IMR-90 (cell line): ENCODE data around the gene CBX5. TPM values are rescaled to one million over a fixed set of nuclear protein-coding genes. Genes with fewer than 3 reads are reported as not detected.
"Not testable (repeated sequence)": the region's sequence is repeated elsewhere in the genome, so short reads cannot be mapped to it uniquely, and the experiment has no call there.

Experiments
- ATAC-seq: fragments of 200-7000 bp; cut with Tn5 transposase; 2 replicates; pipeline ENCODE4 v1.9.1; 2020; ENCODE audit warnings: low read depth, mild to moderate bottlenecking, moderate library complexity
- BruUV-seq: library from RNA; stranded (reverse); fragments of 400-500 nt; replicated peaks from 2 replicates; lab custom pipeline; 2021; lab: Mats Ljungman, UMichigan
- CTCF ChIA-PET: fragments of 300-600 bp; formaldehyde crosslinking; extraction: SDS; loops from one replicate; lab custom pipeline; 2021; ENCODE audit warnings: antibody characterized with exemption; lab: Yijun Ruan, JAX
- POLR2A ChIA-PET: fragments of 300-600 bp; sonication (Branson Sonifier 250); formaldehyde crosslinking; loops from one replicate; lab custom pipeline; 2022; ENCODE audit warnings: antibody characterized with exemption; ENCODE audit not compliant: unreplicated experiment; lab: Charles Lee
- DNase-seq: peaks from one replicate; pipeline ENCODE4 v3.0.0; 2013
- H2AFZ ChIP-seq: replicated peaks from 2 replicates; pipeline ENCODE3; 2013; ENCODE audit warnings: low read length, mild to moderate bottlenecking; ENCODE audit not compliant: poor library complexity
- H2AK5ac ChIP-seq: 2 replicates; pipeline ENCODE4 v1.6.1; 2013; ENCODE audit warnings: low read depth, low read length, inconsistent platforms
- H2AK9ac ChIP-seq: replicated peaks from 2 replicates; pipeline ENCODE3; 2013; ENCODE audit warnings: mild to moderate bottlenecking, low read depth, low read length, moderate library complexity; ENCODE audit not compliant: poor library complexity
- H2BK120ac ChIP-seq: 2 replicates; pipeline ENCODE4 v1.6.1; 2013; ENCODE audit warnings: low read depth, low read length, inconsistent platforms
- H2BK15ac ChIP-seq: 3 replicates; pipeline ENCODE4 v1.6.1; 2013; ENCODE audit warnings: low read depth, low read length, inconsistent platforms
- H2BK20ac ChIP-seq: 2 replicates; pipeline ENCODE4 v1.6.1; 2013; ENCODE audit warnings: low read depth, mild to moderate bottlenecking, inconsistent platforms, low read length, moderate library complexity
- H2BK5ac ChIP-seq: 2 replicates; pipeline ENCODE4 v1.6.1; 2013; ENCODE audit warnings: mild to moderate bottlenecking, low read depth, low read length, inconsistent platforms; ENCODE audit not compliant: poor library complexity, severe bottlenecking
- H3K14ac ChIP-seq: replicated peaks from 2 replicates; pipeline ENCODE4 v1.6.1; 2013; ENCODE audit warnings: low read depth, low read length, inconsistent platforms
- H3K18ac ChIP-seq: 2 replicates; pipeline ENCODE4 v1.6.1; 2013; ENCODE audit warnings: low read depth, low read length, control low read depth
- H3K23ac ChIP-seq: 2 replicates; pipeline ENCODE4 v1.6.1; 2013; ENCODE audit warnings: low read depth, low read length, inconsistent platforms
- H3K27ac ChIP-seq: 2 replicates; pipeline ENCODE4 v1.5.1; 2013; ENCODE audit warnings: mild to moderate bottlenecking, control low read depth, low read length; ENCODE audit not compliant: insufficient read depth
- H3K27me3 ChIP-seq: 2 replicates; pipeline ENCODE4 v1.6.1; 2013; ENCODE audit warnings: low read length; ENCODE audit not compliant: control insufficient read depth, insufficient read depth
- H3K36me3 ChIP-seq: 2 replicates; pipeline ENCODE4 v1.6.1; 2013; ENCODE audit warnings: low read length, mixed read lengths; ENCODE audit not compliant: control insufficient read depth, insufficient read depth
- H3K4ac ChIP-seq: 2 replicates; pipeline ENCODE4 v1.6.1; 2013; ENCODE audit warnings: low read depth, low read length, inconsistent platforms
- H3K4me1 ChIP-seq: 2 replicates; pipeline ENCODE4 v1.6.1; 2013; ENCODE audit warnings: low read length, mixed read lengths; ENCODE audit not compliant: control insufficient read depth, insufficient read depth
- H3K4me2 ChIP-seq: 2 replicates; pipeline ENCODE4 v1.6.1; 2013; ENCODE audit warnings: low read depth, mild to moderate bottlenecking, control low read depth, low read length, moderate library complexity
- H3K4me3 ChIP-seq: 2 replicates; pipeline ENCODE4 v1.5.1; 2013; ENCODE audit warnings: low read depth, mild to moderate bottlenecking, control low read depth, low read length, moderate library complexity; ENCODE audit not compliant: insufficient read depth
- H3K56ac ChIP-seq: 2 replicates; pipeline ENCODE4 v1.6.1; 2013; ENCODE audit warnings: low read length, inconsistent platforms; ENCODE audit not compliant: insufficient read depth; ENCODE audit errors: extremely low read depth
- H3K79me1 ChIP-seq, 2 experiments: 2 replicates each; pipeline ENCODE4 v1.6.1; 2013; ENCODE audit warnings: low read length in 2 of 2, inconsistent platforms in 1 of 2, low read depth in 1 of 2
- H3K9ac ChIP-seq: 2 replicates; pipeline ENCODE4 v1.6.1; 2013; ENCODE audit warnings: low read depth, low read length, control low read depth
- H3K9me1 ChIP-seq: 2 replicates; pipeline ENCODE4 v1.6.1; 2013; ENCODE audit warnings: low read length, inconsistent platforms; ENCODE audit not compliant: insufficient read depth
- H3K9me3 ChIP-seq: 2 replicates; pipeline ENCODE4 v1.6.1; 2013; ENCODE audit warnings: low read length; ENCODE audit not compliant: control insufficient read depth, insufficient read depth
- H4K20me1 ChIP-seq: 2 replicates; pipeline ENCODE4 v1.6.1; 2013; ENCODE audit warnings: low read length, inconsistent platforms; ENCODE audit not compliant: insufficient read depth
- H4K5ac ChIP-seq: 2 replicates; pipeline ENCODE4 v1.6.1; 2013; ENCODE audit warnings: mild to moderate bottlenecking, low read depth, low read length, control low read depth
- H4K8ac ChIP-seq, 2 experiments: 2 replicates each; pipeline ENCODE4 v1.6.1; 2013; ENCODE audit warnings: low read depth in 2 of 2, low read length in 2 of 2, control low read depth in 1 of 2, inconsistent platforms in 1 of 2
- H4K91ac ChIP-seq: 2 replicates; pipeline ENCODE4 v1.6.1; 2013; ENCODE audit warnings: low read depth, low read length, inconsistent platforms; ENCODE audit not compliant: insufficient read depth
- WGBS, 2 experiments: methylation state at CpG; one replicate each; pipeline versions ENCODE4 v1.1.5 to v1.1.7; 2013; ENCODE audit warnings: missing lambda C conversion rate in 2 of 2; ENCODE audit not compliant: insufficient read length in 1 of 2; ENCODE audit errors: extremely low coverage in 2 of 2; 5-methylcytosine and 5-hydroxymethylcytosine counted together
- dilution Hi-C: fragments of 300-500 bp; cut with HindIII; formaldehyde crosslinking; loops from one replicate; pipeline ENCODE4 v1.14.3; 2018; ENCODE audit warnings: low sequenced_read_pairs; ENCODE audit not compliant: unreplicated experiment
- in situ Hi-C: fragments of 300-500 bp; cut with MboI; formaldehyde crosslinking; loops from 3 replicates; pipeline ENCODE4 v1.14.3; 2019; ENCODE audit warnings: low sequenced_read_pairs, inconsistent platforms, mixed read lengths
- intact Hi-C: fragments of 100-400 bp; cut with micrococcal nuclease; formaldehyde crosslinking; loops from 2 replicates; pipeline ENCODE4 v1.10.0; 2022
- polyA plus RNA-seq, 3 experiments: library from polyadenylated mRNA; depleted of rRNA; stranded (reverse); fragments of >200 nt; gene quantifications; 2 replicates each; pipeline ENCODE4 v1.2.3, GENCODE V29; 2012; ENCODE audit warnings: low replicate concordance in 1 of 3
- total RNA-seq: library from RNA; depleted of rRNA; stranded (reverse); fragments of >200 nt; gene quantifications from 2 replicates; pipeline ENCODE4 v1.2.3, GENCODE V29; 2012

CBX5 gene
- total and polyA plus RNA-seq, 2 of the 4 experiments (the other 2 are of a cell fraction): 18.0 to 40.9 TPM

GRCh38 chr12:54312309-54312708 lies 32.4 kb upstream of the CBX5 start:
- H4K8ac ChIP-seq, H4K5ac ChIP-seq, intact Hi-C loops, H3K27me3 ChIP-seq, H3K4me3 ChIP-seq, H3K4ac ChIP-seq, BruUV-seq, H3K36me3 ChIP-seq, H4K91ac ChIP-seq, H2BK20ac ChIP-seq, DNase-seq, H2AK5ac ChIP-seq, H3K56ac ChIP-seq, dilution Hi-C loops, H3K79me1 ChIP-seq, in situ Hi-C loops, H3K27ac ChIP-seq, H3K14ac ChIP-seq, H3K4me2 ChIP-seq, H2AK9ac ChIP-seq, H3K9me3 ChIP-seq, H2AFZ ChIP-seq, H3K4me1 ChIP-seq, H2BK5ac ChIP-seq, H3K9me1 ChIP-seq, ATAC-seq, H3K23ac ChIP-seq, H3K18ac ChIP-seq, H3K9ac ChIP-seq, H4K20me1 ChIP-seq, H2BK120ac ChIP-seq, H2BK15ac ChIP-seq: not testable (repeated sequence)
- ChIA-PET POLR2A (interaction anchor here (0.7 kb wide), 1 partner anchor 19 kb away, joined by 3 read pairs; no protein-coding TSS in a partner anchor), CTCF (interaction anchor here (0.7 to 0.8 kb wide), 2 partner anchors 298 to 734 kb away, joined by 3 to 4 read pairs; no protein-coding TSS in a partner anchor)
- WGBS, 2 experiments: 96% methylated on average over 4 of the region's 7 CpGs; no CpG with 5 or more reads in 1 of the 2 experiments
